ENCODE measurements around the gene PIPOX.

PIPOX gene

DNA sequence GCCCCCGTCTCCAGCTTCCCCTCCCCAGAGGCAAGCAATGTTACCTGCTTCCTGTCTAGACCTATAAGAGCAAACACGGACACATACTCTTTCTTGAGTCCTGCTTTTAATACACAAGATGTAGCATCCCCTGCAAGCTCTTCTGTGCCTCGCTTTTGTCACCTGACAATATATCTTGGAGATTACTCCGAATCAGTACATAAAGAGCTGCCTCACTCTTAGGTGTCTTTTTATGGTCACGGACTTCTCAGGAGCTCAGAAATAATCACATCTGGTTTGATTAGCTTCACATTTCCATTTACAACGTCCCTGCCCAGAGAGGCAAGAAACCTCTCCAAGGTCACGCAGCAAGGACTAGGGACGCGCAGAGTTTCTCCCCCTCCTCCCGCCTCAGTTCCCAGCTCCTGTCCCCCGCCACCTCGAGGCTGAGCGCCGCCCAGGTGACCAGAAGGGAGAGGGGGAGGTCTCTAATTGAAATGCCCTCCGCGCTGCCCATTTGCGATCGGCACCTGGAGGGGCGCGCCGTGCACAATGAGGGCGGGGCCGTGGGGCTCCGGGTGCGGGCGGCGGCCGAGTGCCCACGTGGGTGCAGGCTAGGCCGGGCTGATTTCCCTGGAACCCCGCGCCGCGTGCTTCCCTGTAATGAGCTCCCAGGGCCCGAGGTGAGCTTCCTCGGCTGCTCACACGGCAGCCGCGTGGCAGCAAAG is 23.3 kb upstream of the PIPOX start:
- DNase-seq (ENCODE audit: low read depth) = peak; percentile 2

- no peak for DNase-seq (ENCODE audit: low read depth)
These were observed 22.4 kb upstream of the PIPOX start for GRCh38 chr17:29020576-29020975.

GRCh38 chr17:29021226-29021625 is 21.7 kb upstream of the PIPOX start:
- no peak for DNase-seq (ENCODE audit: low read depth)

DNA sequence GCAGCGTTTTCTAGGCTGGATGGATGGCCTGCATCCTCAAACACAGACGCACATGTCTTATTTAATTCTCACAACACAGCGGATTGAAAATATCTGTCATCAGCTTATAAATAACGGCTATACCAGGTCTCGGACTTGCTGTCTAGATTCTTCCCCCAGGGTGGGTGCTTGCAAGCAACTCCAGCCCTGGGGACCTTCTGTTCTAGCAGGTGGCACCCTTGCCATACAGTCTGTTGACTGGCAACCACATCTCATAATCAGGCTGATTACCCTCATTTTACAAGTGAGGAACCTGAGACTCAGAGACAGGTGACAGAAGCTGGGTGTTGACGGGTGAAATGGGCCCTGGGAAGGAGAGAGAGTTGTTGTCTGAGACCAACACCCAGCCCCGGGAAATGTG is 20.9 kb upstream of the PIPOX start:
- no peak for DNase-seq (ENCODE audit: low read depth)

- no peak for DNase-seq (ENCODE audit: low read depth)
These were observed 18.5 kb upstream of the PIPOX start for GRCh38 chr17:29024316-29024952.

DNA sequence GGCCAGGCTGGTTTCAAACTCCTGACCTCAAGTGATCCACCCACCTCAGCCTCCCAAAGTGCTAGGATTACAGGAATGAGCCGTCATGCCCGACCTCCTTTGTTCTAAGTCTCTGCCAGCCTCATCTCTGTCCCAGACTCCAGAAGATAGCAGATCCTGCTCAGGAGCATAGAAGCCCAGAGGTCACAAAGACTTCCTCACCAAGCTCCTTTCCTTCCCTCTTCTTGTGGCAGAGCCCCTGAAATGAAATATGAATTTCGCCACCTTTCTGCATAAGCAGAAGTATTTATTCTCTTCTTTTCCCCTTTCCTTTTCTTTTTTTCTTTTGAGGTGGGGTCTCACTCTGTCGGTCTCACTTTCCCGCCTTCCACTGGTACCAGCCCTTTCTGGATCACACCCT is 11.5 kb upstream of the PIPOX start:
- no peak for DNase-seq (ENCODE audit: low read depth)

GRCh38 chr17:29032013-29032856 is 10.7 kb upstream of the PIPOX start:
- DNase-seq (ENCODE audit: low read depth) = no peak

- DNase-seq (ENCODE audit: low read depth) = no peak
These were observed 10.1 kb upstream of the PIPOX start for GRCh38 chr17:29032857-29033197.

DNA sequence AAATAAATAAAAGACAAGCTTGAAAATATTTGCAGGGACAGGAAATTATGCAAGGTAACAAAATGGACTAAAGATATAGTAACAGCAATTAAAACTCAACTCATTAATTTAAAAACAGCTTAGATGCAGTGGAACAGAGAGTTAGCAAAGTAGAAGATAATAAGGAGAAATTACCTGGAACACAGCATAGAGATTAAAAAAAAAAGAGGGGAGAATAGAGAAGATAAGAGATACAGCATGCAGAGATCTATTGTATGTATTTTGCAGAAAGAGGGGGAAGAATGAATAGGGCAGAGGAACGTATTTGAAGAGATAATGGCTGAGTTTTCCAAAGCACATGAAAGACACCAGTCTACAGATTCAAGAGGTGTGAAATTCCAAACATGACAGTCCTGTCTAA is 8.4 kb upstream of the PIPOX start:
- DNase-seq (ENCODE audit: low read depth) = no peak

GRCh38 chr17:29036584-29036983 is 6.4 kb upstream of the PIPOX start:
- DNase-seq (ENCODE audit: low read depth) = no peak

DNA sequence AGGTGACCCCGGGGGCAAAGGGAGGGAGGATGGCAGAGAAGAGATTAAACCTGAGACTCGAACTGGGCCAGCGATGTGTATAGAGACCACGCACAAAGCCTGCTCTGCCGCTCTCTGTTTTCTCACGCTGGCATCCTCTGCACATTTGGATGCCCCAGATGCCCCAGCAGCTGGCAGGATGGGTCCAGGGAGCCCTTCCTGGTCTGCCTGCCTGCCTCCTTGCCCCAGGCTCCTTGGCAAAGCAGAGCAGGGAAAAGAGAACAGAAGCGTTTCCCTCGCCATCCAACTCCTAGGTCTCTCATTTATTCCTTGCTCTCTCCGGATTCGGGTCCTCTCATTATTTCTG is 5.2 kb upstream of the PIPOX start:
- no peak for DNase-seq (ENCODE audit: low read depth)

- DNase-seq (ENCODE audit: low read depth) = no peak
These were observed 4.7 kb upstream of the PIPOX start for GRCh38 chr17:29038085-29038795.

- no peak for DNase-seq (ENCODE audit: low read depth)
These were observed 3.0 kb upstream of the PIPOX start for GRCh38 chr17:29039764-29040598.

- DNase-seq (ENCODE audit: low read depth) = no peak
These were observed 1.9 kb upstream of the PIPOX start for GRCh38 chr17:29041091-29041490.

DNA sequence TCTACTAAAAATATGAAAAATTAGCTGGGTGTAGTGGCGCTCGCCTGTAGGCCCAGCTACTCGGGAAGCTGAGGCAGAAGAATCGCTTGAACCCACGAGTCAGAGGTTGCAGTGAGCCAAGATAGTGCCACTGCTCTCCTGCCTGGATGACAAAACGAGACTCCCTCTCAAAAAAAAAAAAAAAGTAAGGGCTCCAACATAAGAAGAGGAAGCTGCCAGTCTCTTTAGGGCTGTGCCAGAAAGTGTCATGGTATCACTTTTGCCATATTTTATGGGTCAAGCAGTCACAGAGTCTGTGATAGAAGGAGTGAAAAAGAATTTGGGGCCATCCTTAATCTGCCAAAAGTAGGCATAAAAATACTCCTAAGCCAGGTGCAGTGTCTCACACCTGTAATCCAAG is 1.4 kb upstream of the PIPOX start:
- no peak for DNase-seq (ENCODE audit: low read depth)

DNA sequence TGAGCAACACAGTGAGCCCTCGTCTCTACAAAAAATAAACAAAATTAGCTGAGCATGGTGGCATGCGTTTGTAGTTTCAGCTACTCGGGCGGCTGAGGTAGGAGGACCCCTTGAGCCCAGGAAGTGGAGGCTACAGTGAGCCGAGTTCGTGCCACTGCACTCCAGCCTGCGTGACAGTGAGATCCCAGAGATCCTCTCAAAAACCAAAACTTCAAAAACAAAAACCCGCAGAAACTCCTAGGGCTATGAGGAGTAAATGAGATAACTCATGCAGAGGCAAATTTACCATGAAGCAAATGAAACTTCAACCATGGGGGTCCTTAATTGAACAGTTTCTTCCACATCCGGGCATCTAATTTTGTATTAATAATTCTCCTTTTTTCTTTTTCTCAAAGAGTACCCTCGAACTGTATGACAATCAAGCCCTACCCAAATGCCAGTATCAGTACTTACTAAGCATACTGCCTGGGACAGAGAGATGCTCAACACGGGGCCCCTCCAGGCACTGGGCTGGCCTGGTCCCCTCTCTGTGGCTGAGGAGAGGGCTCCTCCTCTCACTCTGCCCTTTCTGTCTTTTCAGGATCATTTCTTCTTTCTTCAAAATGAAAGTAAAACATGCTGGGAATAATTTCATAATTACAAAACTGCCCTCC is 789 bp upstream of the PIPOX start:
- DNase-seq (ENCODE audit: low read depth) = no peak

DNA sequence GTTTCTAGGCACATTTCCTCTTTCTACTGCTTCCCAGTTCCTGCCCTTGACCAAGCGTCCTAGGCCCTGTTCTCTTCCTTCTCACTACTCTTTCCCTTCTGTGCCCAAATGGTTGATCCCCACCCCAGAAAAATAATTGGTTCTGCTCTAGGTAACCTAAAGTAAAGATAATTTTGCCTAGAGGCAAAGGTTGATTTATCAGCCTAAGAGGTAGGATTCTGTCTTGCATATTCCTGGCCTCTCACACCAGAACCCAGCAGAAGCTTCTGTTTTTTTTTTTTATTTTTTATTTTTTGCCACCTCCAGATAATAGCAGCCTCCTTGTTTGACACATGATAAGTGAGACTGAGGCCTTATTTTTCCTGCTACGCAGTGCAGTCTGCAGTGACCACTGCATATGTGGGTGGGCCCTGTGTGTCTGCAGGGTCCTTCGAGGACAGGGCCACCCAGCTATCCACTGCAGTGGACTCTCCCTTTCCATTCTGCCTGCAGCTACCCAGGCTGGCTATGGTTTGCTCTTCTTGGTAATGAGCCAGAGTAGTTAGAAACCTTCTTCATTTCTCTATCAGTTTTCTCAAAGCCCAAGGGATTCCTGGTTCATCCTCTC is 701 bp downstream of the PIPOX start:
- no peak for DNase-seq (ENCODE audit: low read depth)

- no peak for DNase-seq (ENCODE audit: low read depth)
These were observed 2.1 kb downstream of the PIPOX start for GRCh38 chr17:29045026-29045425.

GRCh38 chr17:29045734-29046472 is 3.0 kb downstream of the PIPOX start:
- no peak for DNase-seq (ENCODE audit: low read depth)

GRCh38 chr17:29046473-29046839 is 3.5 kb downstream of the PIPOX start:
- DNase-seq (ENCODE audit: low read depth) = no peak

Data from activated T-cell treated with anti-CD3 and anti-CD28 coated beads for 24 hours (primary cell).